Measurements from ENCODE around the gene PIERCE2. TPM values are rescaled to one million over a fixed set of nuclear protein-coding genes. Genes with fewer than 3 reads are reported as not detected.
A peak's percentile ranks its signal among the peaks of the same experiment; 100 is the strongest.

The PIERCE2 gene
- total RNA-seq, 2 experiments from 2014 or later = not detected

GRCh38 chr15:55457401-55458022, 49.2 kb downstream of the PIERCE2 start:
- Mint-ChIP-seq H3K4me1 (no peaks in the 10 kb centered on the region), H3K27me3 (peaks cover 4% of the 10 kb centered on the region), H3K9me3 (peaks cover 16% of the 10 kb centered on the region), H3K4me3 (no peak overlapping the region), H3K36me3 (no peaks in the 10 kb centered on the region), H3K27ac (no peak overlapping the region)
- ATAC-seq (ENCODE audit: low read depth) (no peak), DNase-seq (no peak)
- POLR2A ChIA-PET = no interaction called here

GRCh38 chr15:55461447-55461846, 53.2 kb downstream of the PIERCE2 start:
- H3K36me3 Mint-ChIP-seq = no peaks in the 10 kb centered on the region
- no peak overlapping the region for H3K4me3 Mint-ChIP-seq
- POLR2A ChIA-PET = no interaction called here

GRCh38 chr15:55468321-55468720, 60.0 kb downstream of the PIERCE2 start:
- POLR2A ChIA-PET = no interaction called here
- H3K27me3 Mint-ChIP-seq = no peaks in the 10 kb centered on the region
- no peaks in the 10 kb centered on the region for H3K36me3 Mint-ChIP-seq
- H3K9me3 Mint-ChIP-seq = no peaks in the 10 kb centered on the region
- DNase-seq = no peak
- no peak overlapping the region for H3K27ac Mint-ChIP-seq
- no peak overlapping the region for H3K4me3 Mint-ChIP-seq
- no peak for ATAC-seq (ENCODE audit: low read depth)
- H3K4me1 Mint-ChIP-seq = no peaks in the 10 kb centered on the region

More at GRCh38 chr15:55461447-55461846, 53.2 kb downstream of the PIERCE2 start:
- H3K4me1 Mint-ChIP-seq = no peaks in the 10 kb centered on the region
- no peak for DNase-seq
- H3K9me3 Mint-ChIP-seq = peaks cover 16% of the 10 kb centered on the region
- peaks cover 4% of the 10 kb centered on the region for H3K27me3 Mint-ChIP-seq
- H3K27ac Mint-ChIP-seq = no peak overlapping the region
- no peak for ATAC-seq (ENCODE audit: low read depth)

Small RNA genes within 50 kb of the gene (microRNA-seq; reads per million reads assigned to microRNA genes)
- 63.1 reads per million, percentile 49 among the genes with 10 or more reads in this experiment for gene MIR628

Other genes with a start within 250 kb of the PIERCE2 start
- 10 to 100 TPM; 90.8 to 96.0 TPM for gene RSL24D1, start 211.6 kb upstream of the PIERCE2 start, total RNA-seq
- 10 to 100 TPM; 80.1 to 87.3 TPM for gene RAB27A, start 118.7 kb upstream of the PIERCE2 start, total RNA-seq
- 10 to 100 TPM; 10.3 to 13.8 TPM for gene PIGBOS1, start 89.4 kb upstream of the PIERCE2 start, total RNA-seq
- 10 to 100 TPM; 17.6 to 26.1 TPM for gene PIGB, start 89.3 kb upstream of the PIERCE2 start, total RNA-seq
- gene CCPG1, start 136 bp upstream of the PIERCE2 start, total RNA-seq = 10 to 100 TPM; 16.0 to 18.8 TPM
- not detected for gene DNAAF4, start 99.7 kb downstream of the PIERCE2 start, total RNA-seq
- gene PYGO1, start 179.8 kb downstream of the PIERCE2 start, total RNA-seq = not detected

Measured in activated naive CD8-positive, alpha-beta T cell treated with anti-CD3 and anti-CD28 coated beads, Interleukin-2, amount 10 ng/mL, durations not matched to agents 7 days and 5 days (primary cell).